Dermis blood vessel endothelial cell (primary cell): Measurements from ENCODE around the gene TSC2. TPM values are rescaled to one million over a fixed set of nuclear protein-coding genes. Genes with fewer than 3 reads are reported as not detected.

Experiments used
- DNase-seq: peaks from one replicate; pipeline ENCODE4 v3.0.0; 2010
- total RNA-seq: library from RNA; depleted of rRNA; stranded (reverse); fragments of >200 nt; gene quantifications from 2 replicates; pipeline ENCODE4 v1.2.3, GENCODE V29; 2014

Gene TSC2
- total RNA-seq, 1 donor from 2014 or later = 40.8 TPM

- DNase-seq = peak; percentile 64
Measured at GRCh38 chr16:2031081-2031577, 16.7 kb upstream of the TSC2 start.

GRCh38 chr16:2032285-2033056, 15.3 kb upstream of the TSC2 start:
- DNase-seq = no peak

GRCh38 chr16:2033057-2033908, 14.5 kb upstream of the TSC2 start:
- peak; percentile 76 for DNase-seq

GRCh38 chr16:2033909-2034695, 13.7 kb upstream of the TSC2 start:
- peak; percentile 40 for DNase-seq

GRCh38 chr16:2034696-2035430, 12.9 kb upstream of the TSC2 start:
- no peak for DNase-seq

- peak; percentile 55 for DNase-seq
Measured at GRCh38 chr16:2035431-2036199, 12.2 kb upstream of the TSC2 start.

GRCh38 chr16:2036200-2036966, 11.4 kb upstream of the TSC2 start:
- DNase-seq = no peak

GRCh38 chr16:2037115-2037514, 10.7 kb upstream of the TSC2 start:
- no peak for DNase-seq

GRCh38 chr16:2037647-2038381, 10.0 kb upstream of the TSC2 start:
- no peak for DNase-seq

- no peak for DNase-seq
Measured at GRCh38 chr16:2038382-2039231, 9.2 kb upstream of the TSC2 start.

- DNase-seq = no peak
Measured at GRCh38 chr16:2039274-2040031, 8.3 kb upstream of the TSC2 start.

- DNase-seq = no peak
Measured at GRCh38 chr16:2040041-2040786, 7.6 kb upstream of the TSC2 start.

GRCh38 chr16:2040787-2041522, 6.8 kb upstream of the TSC2 start:
- no peak for DNase-seq

GRCh38 chr16:2042171-2042985, 5.4 kb upstream of the TSC2 start:
- no peak for DNase-seq

- DNase-seq = no peak
Measured at GRCh38 chr16:2042986-2043666, 4.7 kb upstream of the TSC2 start.
